HEK293 (cell line): ENCODE measurements around the gene PRR19.

Experiments used
- CTCF ChIA-PET: fragments of 350-600 bp; formaldehyde crosslinking; extraction: SDS; loops from one replicate; lab custom pipeline; 2021; ENCODE audit warnings: antibody characterized with exemption; lab: Yijun Ruan, JAX
- POLR2A ChIA-PET: fragments of 300-600 bp; formaldehyde crosslinking; extraction: SDS; loops from one replicate; lab custom pipeline; 2020; ENCODE audit warnings: antibody characterized with exemption, inconsistent platforms; lab: Yijun Ruan, JAX
- H3K27ac ChIP-seq: fragments of 200-500 bp; sonication (Bioruptor generic); 2 replicates; pipeline ENCODE4 v1.5.1; 2014; ENCODE audit warnings: low read depth, low read length, control low read depth, inconsistent platforms; ENCODE audit errors: extremely low read depth
- H3K36me3 ChIP-seq, 2 experiments: fragments of 200-500 bp in 1 of 2; sonication (Bioruptor generic) in 1 of 2; 1 replicate in 1 of 2; 2 replicates in 1 of 2; pipeline ENCODE4 v1.5.1; 2014 to 2017; ENCODE audit warnings: inconsistent platforms in 2 of 2, low read length in 2 of 2; ENCODE audit not compliant: control insufficient read depth in 2 of 2, insufficient read depth in 1 of 2
- H3K4me1 ChIP-seq: fragments of 200-500 bp; sonication (Bioruptor generic); 2 replicates; pipeline ENCODE4 v1.5.1; 2014; ENCODE audit warnings: mild to moderate bottlenecking, low read length, inconsistent platforms; ENCODE audit not compliant: control insufficient read depth, insufficient read depth
- H3K4me3 ChIP-seq: 2 replicates; pipeline ENCODE4 v1.5.1; 2011; ENCODE audit warnings: low read depth, mild to moderate bottlenecking, control low read depth, low read length, moderate library complexity
- H3K9me3 ChIP-seq: fragments of 200-500 bp; sonication (Bioruptor generic); 2 replicates; pipeline ENCODE4 v1.5.1; 2014; ENCODE audit warnings: low read depth, low read length, inconsistent platforms; ENCODE audit not compliant: control insufficient read depth, insufficient read depth
- EGR2 ChIP-seq: fragments of 450-650 bp; formaldehyde crosslinking; IDR thresholded peaks from 2 replicates; pipeline ENCODE4 v1.5.1; 2016; ENCODE audit warnings: low read depth, missing biosample characterization, missing genetic modification characterization
- ELK4 ChIP-seq: IDR thresholded peaks from 2 replicates; pipeline ENCODE4 v1.6.1; 2011; ENCODE audit warnings: mild to moderate bottlenecking, low read depth, low read length, borderline replicate concordance
- GLIS1 ChIP-seq: fragments of 450-650 bp; formaldehyde crosslinking; IDR thresholded peaks from 2 replicates; pipeline ENCODE4 v1.5.1; 2016; ENCODE audit warnings: missing biosample characterization, missing genetic modification characterization
- KLF1 ChIP-seq: fragments of 450-650 bp; formaldehyde crosslinking; IDR thresholded peaks from 2 replicates; pipeline ENCODE4 v1.5.1; 2016; ENCODE audit warnings: missing biosample characterization, missing genetic modification characterization
- KLF7 ChIP-seq: fragments of 450-650 bp; formaldehyde crosslinking; IDR thresholded peaks from 2 replicates; pipeline ENCODE4 v1.5.1; 2016; ENCODE audit warnings: missing biosample characterization, missing genetic modification characterization, borderline replicate concordance
- SCRT1 ChIP-seq: fragments of 450-650 bp; formaldehyde crosslinking; IDR thresholded peaks from 2 replicates; pipeline ENCODE4 v1.5.1; 2016; ENCODE audit warnings: missing biosample characterization, missing genetic modification characterization, borderline replicate concordance
- TRIM28 ChIP-seq: IDR thresholded peaks from 2 replicates; pipeline ENCODE4 v1.6.1; 2011; ENCODE audit warnings: low read length, control low read depth, borderline replicate concordance
- YY2 ChIP-seq: fragments of 450-650 bp; formaldehyde crosslinking; IDR thresholded peaks from 2 replicates; pipeline ENCODE4 v1.5.1; 2016; ENCODE audit warnings: missing biosample characterization, missing genetic modification characterization
- ZBTB48 ChIP-seq: fragments of 450-650 bp; formaldehyde crosslinking; IDR thresholded peaks from 2 replicates; pipeline ENCODE4 v1.5.1; 2016; ENCODE audit warnings: missing biosample characterization, missing genetic modification characterization
- ZFHX2 ChIP-seq: fragments of 450-650 bp; formaldehyde crosslinking; conservative IDR thresholded peaks from 2 replicates; pipeline ENCODE4 v1.5.1; 2016; ENCODE audit warnings: missing biosample characterization, missing genetic modification characterization
- ZNF10 ChIP-seq: fragments of 450-650 bp; formaldehyde crosslinking; IDR thresholded peaks from 2 replicates; pipeline ENCODE4 v1.5.1; 2017; ENCODE audit warnings: missing biosample characterization, missing genetic modification characterization
- ZNF169 ChIP-seq: fragments of 450-650 bp; formaldehyde crosslinking; IDR thresholded peaks from 2 replicates; pipeline ENCODE4 v1.5.1; 2016; ENCODE audit warnings: missing biosample characterization, missing genetic modification characterization
- ZNF211 ChIP-seq: fragments of 450-650 bp; formaldehyde crosslinking; IDR thresholded peaks from 2 replicates; pipeline ENCODE4 v1.5.1; 2016; ENCODE audit warnings: low read depth, missing biosample characterization, missing genetic modification characterization
- ZNF223 ChIP-seq: fragments of 450-650 bp; formaldehyde crosslinking; IDR thresholded peaks from 2 replicates; pipeline ENCODE4 v1.5.1; 2016; ENCODE audit warnings: missing biosample characterization, missing genetic modification characterization
- ZNF239 ChIP-seq: fragments of 450-650 bp; formaldehyde crosslinking; IDR thresholded peaks from 2 replicates; pipeline ENCODE4 v1.5.1; 2016; ENCODE audit warnings: missing biosample characterization, missing genetic modification characterization
- ZNF274 ChIP-seq, 2 experiments: fragments of 200-500 bp in 1 of 2; fragments of 450-650 bp in 1 of 2; sonication (Bioruptor generic) in 1 of 2; formaldehyde crosslinking in 1 of 2; IDR thresholded peaks; 2 replicates each; pipeline versions ENCODE4 v1.5.1 to v1.6.1; 2014 to 2016; ENCODE audit warnings: borderline replicate concordance in 1 of 2, inconsistent platforms in 1 of 2, low read length in 1 of 2, missing biosample characterization in 1 of 2, missing genetic modification characterization in 1 of 2
- ZNF324 ChIP-seq: fragments of 450-650 bp; formaldehyde crosslinking; IDR thresholded peaks from 2 replicates; pipeline ENCODE4 v1.5.1; 2016; ENCODE audit warnings: missing biosample characterization, missing genetic modification characterization
- ZNF341 ChIP-seq: fragments of 450-650 bp; formaldehyde crosslinking; IDR thresholded peaks from 2 replicates; pipeline ENCODE4; 2016; ENCODE audit warnings: low read depth, missing biosample characterization, missing genetic modification characterization
- ZNF362 ChIP-seq: fragments of 450-650 bp; formaldehyde crosslinking; IDR thresholded peaks from 2 replicates; pipeline ENCODE4 v1.5.1; 2016; ENCODE audit warnings: missing biosample characterization, missing genetic modification characterization
- ZNF391 ChIP-seq: fragments of 450-650 bp; formaldehyde crosslinking; IDR thresholded peaks from 2 replicates; pipeline ENCODE4 v1.5.1; 2016; ENCODE audit warnings: low read depth, missing biosample characterization, missing genetic modification characterization, borderline replicate concordance
- ZNF530 ChIP-seq: fragments of 450-650 bp; formaldehyde crosslinking; IDR thresholded peaks from 2 replicates; pipeline ENCODE4 v1.5.1; 2016; ENCODE audit warnings: low read depth, missing biosample characterization, missing genetic modification characterization
- ZNF629 ChIP-seq: fragments of 450-650 bp; formaldehyde crosslinking; IDR thresholded peaks from 2 replicates; pipeline ENCODE4 v1.5.1; 2017; ENCODE audit warnings: missing biosample characterization, missing genetic modification characterization
- ZNF677 ChIP-seq: fragments of 450-650 bp; IDR thresholded peaks from 2 replicates; pipeline ENCODE4 v1.5.0; 2018; ENCODE audit warnings: missing biosample characterization, mild to moderate bottlenecking, missing genetic modification characterization, moderate library complexity
- ZXDB ChIP-seq: fragments of 450-650 bp; formaldehyde crosslinking; IDR thresholded peaks from 2 replicates; pipeline ENCODE4 v1.5.1; 2016; ENCODE audit warnings: missing biosample characterization, missing genetic modification characterization
- TF ChIP-seq, protein P1 (sequence below): fragments of 450-650 bp; formaldehyde crosslinking; IDR thresholded peaks from 2 replicates; pipeline ENCODE4 v1.5.1; 2016; ENCODE audit warnings: missing biosample characterization, missing genetic modification characterization
- TF ChIP-seq, protein P2 (sequence below): fragments of 450-650 bp; formaldehyde crosslinking; IDR thresholded peaks from 2 replicates; pipeline ENCODE4 v1.5.1; 2017; ENCODE audit warnings: missing biosample characterization, missing genetic modification characterization

Gene PRR19

DNA sequence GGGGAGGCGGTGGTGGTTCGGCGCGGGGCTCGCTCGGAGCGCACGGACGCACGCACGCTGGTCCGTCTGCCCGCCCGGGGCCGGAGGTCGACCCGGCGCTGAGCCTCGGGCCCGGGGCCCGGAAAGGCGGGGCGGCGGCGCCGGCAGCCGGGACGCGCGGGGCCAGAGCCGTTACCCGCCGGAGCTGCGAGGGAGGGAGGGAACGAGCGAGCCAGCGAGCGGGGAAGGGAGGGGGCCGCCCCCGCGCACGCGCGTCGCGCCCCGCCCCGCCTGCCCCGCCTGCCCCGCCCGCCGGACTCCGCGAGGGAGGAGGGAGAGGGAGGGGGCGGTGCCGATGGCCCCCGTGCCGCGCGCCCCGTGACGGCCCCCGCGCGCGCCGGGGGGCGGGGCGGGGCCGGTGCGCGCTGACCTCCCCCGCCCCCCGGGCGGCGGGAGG lies 17.8 kb upstream of the PRR19 start (continued):
- no peak for TF ChIP-seq ZNF274 (IDR thresholded peaks at IDR 0.05; ENCODE audit: low read length)
- TF ChIP-seq ZNF274 (tag by site-specific recombination; IDR thresholded peaks at IDR 0.05; ENCODE audit: borderline replicate concordance), result no peak
- peak; percentile 37; the same call in 1 of the 2 replicates for TF ChIP-seq ZNF677
- TF ChIP-seq TRIM28, result no peak
- TF ChIP-seq ZNF211, result no peak

DNA sequence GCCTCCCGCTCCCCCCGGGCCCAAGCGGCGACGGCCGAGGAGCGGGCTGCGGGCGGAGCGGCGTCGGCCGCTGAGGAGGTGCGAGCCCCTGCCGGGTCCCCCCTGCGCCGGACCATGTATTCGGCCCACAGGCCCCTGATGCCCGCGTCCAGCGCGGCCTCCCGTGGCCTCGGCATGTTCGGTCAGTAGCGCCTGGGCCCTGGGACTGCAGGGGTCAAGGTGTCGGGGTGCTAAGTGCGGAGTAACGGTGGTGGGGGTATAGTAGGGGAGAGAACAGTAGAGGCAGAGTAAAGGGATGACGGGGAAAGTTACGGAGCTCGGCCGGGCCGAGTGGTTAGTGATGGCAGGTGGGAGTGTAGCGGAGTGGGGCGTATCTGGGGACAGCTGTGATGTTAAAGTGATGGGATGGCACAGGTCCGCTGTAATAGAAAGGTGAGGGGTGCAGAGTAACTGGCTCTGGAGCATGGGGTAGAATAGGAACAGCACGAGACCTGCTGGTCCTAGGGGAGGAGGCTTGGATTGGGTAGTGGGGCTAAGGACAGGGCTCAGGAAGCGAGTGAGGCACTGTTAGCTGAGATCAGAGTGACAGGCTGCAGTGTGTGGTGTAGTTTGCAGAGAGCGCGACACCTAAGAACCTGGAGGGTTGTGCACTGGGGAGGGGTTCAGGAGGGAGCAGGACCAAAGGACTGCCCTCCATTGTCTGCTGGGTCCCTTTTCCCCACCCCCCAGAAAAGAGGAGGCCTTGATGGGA lies 17.2 kb upstream of the PRR19 start:
- peaks cover 43% of the 10 kb centered on the region for H3K4me1 ChIP-seq
- H3K4me3 ChIP-seq, result peak overlapping the region; percentile 46
- H3K9me3 ChIP-seq, result no peaks in the 10 kb centered on the region
- peaks cover 0 to 32% of the 10 kb centered on the region in 2 experiments; a peak in 2 of 3 replicates for H3K36me3 ChIP-seq
- H3K27ac ChIP-seq, result peak overlapping the region; percentile 82
- ChIA-PET CTCF (interaction anchor here (0.8 kb wide), 1 partner anchor 12 kb away, joined by 4 read pairs; no protein-coding TSS in a partner anchor), POLR2A (interaction anchor here (1.0 to 12.3 kb wide), 2 partner anchors 10 to 38 kb away, joined by 4 to 242 read pairs; partner anchors contain the start of gene GSK3A)
- TF ChIP-seq ZNF530 (tag by site-specific recombination), result no peak
- peak; percentile 32; the same call in 1 of the 2 replicates for TF ChIP-seq SCRT1
- TF ChIP-seq ZNF10 (tag by site-specific recombination), result no peak
- peak; percentile 46; the same call in 1 of the 2 replicates for TF ChIP-seq ZNF391 (tag by site-specific recombination)
- TF ChIP-seq ELK4, result no peak
- TF ChIP-seq EGR2, result 0 out of 2 replicates have a peak, but pooled peaks have one; percentile 22
- TF ChIP-seq YY2, result no peak
- TF ChIP-seq, protein P1, sequence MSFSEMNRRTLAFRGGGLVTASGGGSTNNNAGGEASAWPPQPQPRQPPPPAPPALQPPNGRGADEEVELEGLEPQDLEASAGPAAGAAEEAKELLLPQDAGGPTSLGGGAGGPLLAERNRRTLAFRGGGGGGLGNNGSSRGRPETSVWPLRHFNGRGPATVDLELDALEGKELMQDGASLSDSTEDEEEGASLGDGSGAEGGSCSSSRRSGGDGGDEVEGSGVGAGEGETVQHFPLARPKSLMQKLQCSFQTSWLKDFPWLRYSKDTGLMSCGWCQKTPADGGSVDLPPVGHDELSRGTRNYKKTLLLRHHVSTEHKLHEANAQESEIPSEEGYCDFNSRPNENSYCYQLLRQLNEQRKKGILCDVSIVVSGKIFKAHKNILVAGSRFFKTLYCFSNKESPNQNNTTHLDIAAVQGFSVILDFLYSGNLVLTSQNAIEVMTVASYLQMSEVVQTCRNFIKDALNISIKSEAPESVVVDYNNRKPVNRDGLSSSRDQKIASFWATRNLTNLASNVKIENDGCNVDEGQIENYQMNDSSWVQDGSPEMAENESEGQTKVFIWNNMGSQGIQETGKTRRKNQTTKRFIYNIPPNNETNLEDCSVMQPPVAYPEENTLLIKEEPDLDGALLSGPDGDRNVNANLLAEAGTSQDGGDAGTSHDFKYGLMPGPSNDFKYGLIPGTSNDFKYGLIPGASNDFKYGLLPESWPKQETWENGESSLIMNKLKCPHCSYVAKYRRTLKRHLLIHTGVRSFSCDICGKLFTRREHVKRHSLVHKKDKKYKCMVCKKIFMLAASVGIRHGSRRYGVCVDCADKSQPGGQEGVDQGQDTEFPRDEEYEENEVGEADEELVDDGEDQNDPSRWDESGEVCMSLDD (tag by site-specific recombination), result peak; percentile 79
- TF ChIP-seq ZNF239 (tag by site-specific recombination), result no peak
- peak; percentile 56; the same call in 1 of the 2 replicates for TF ChIP-seq ZFHX2 (tag by site-specific recombination)
- no peak for TF ChIP-seq ZNF362 (tag by site-specific recombination)
- TF ChIP-seq ZNF341 (tag by site-specific recombination), result peak; percentile 76
- no peak for TF ChIP-seq ZNF169
- TF ChIP-seq KLF1 (tag by site-specific recombination), result peak; percentile 54
- no peak; the same call in 1 of the 2 replicates for TF ChIP-seq ZNF629 (tag by site-specific recombination)
- TF ChIP-seq ZBTB48, result peak; percentile 54; the same call in 1 of the 2 replicates
- TF ChIP-seq, protein P2, sequence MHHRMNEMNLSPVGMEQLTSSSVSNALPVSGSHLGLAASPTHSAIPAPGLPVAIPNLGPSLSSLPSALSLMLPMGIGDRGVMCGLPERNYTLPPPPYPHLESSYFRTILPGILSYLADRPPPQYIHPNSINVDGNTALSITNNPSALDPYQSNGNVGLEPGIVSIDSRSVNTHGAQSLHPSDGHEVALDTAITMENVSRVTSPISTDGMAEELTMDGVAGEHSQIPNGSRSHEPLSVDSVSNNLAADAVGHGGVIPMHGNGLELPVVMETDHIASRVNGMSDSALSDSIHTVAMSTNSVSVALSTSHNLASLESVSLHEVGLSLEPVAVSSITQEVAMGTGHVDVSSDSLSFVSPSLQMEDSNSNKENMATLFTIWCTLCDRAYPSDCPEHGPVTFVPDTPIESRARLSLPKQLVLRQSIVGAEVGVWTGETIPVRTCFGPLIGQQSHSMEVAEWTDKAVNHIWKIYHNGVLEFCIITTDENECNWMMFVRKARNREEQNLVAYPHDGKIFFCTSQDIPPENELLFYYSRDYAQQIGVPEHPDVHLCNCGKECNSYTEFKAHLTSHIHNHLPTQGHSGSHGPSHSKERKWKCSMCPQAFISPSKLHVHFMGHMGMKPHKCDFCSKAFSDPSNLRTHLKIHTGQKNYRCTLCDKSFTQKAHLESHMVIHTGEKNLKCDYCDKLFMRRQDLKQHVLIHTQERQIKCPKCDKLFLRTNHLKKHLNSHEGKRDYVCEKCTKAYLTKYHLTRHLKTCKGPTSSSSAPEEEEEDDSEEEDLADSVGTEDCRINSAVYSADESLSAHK (tag by site-specific recombination), result peak; percentile 36; the same call in 1 of the 2 replicates
- 0 out of 2 replicates have a peak, but pooled peaks have one; percentile 39 for TF ChIP-seq ZNF324 (tag by site-specific recombination)
- 0 out of 2 replicates have a peak, but pooled peaks have one; percentile 12 for TF ChIP-seq KLF7
- peak; percentile 71 for TF ChIP-seq GLIS1 (tag by site-specific recombination)
- TF ChIP-seq ZXDB, result peak; percentile 65
- TF ChIP-seq ZNF223 (tag by site-specific recombination), result peak; percentile 90
